GM21528 (cell line): ENCODE data around the gene NUTM2E.
"Not testable (repeated sequence)": the region's sequence is repeated elsewhere in the genome, so short reads cannot be mapped to it uniquely, and the experiment has no call there.

ENCODE experiments used
- ATAC-seq: cut with Tn5 transposase; IDR thresholded peaks from one replicate; pipeline ENCODE4 v1.9.1; 2021; ENCODE audit warnings: mild to moderate bottlenecking, moderate library complexity; ENCODE audit not compliant: unreplicated experiment, low FRiP score

Gene NUTM2E

DNA sequence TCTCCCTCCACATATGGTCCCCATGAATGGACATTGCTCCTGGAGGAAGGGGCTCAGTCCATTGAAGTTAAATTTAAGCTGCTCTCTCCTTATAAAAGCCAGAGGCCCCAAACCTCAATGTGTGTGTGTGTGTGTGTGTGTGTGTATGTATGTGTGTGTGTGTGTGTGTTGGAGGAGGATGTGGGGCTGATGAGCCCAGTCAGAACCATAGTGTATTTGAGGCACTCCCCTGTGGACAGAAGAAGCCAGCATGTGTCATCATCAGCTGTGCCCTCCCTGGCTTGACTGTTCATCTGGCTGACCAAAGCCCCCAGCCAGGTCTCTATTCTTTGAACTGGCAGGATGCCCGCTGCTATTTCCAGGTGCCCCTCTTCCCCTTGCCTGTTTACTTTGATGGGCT is 35.7 kb downstream of the NUTM2E start:
- ATAC-seq, result not testable (repeated sequence)

GRCh38 chr10:79862803-79863202 is 36.3 kb downstream of the NUTM2E start:
- ATAC-seq, result not testable (repeated sequence)

GRCh38 chr10:79866903-79867551 is 40.5 kb downstream of the NUTM2E start:
- ATAC-seq, result not testable (repeated sequence)

DNA sequence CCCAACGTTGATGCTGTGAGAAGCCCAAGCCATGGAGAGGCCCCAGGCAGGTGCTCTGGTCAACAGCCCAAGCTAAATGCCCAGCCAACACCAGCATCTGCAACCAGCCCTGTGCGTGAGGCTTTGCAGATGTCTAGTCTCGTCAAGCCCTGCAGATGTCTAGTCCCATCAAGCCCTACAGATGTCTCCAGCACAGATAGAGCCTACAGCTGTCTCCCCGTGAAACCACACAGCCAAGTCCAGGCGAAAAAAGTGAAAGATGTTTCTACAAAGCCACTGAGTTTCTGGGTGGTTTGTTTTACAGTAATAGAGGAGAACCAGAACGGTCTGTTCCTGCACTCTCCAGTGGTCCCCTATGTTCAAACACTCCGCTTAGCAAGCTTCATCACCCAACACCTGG is 41.5 kb downstream of the NUTM2E start:
- ATAC-seq, result not testable (repeated sequence)

DNA sequence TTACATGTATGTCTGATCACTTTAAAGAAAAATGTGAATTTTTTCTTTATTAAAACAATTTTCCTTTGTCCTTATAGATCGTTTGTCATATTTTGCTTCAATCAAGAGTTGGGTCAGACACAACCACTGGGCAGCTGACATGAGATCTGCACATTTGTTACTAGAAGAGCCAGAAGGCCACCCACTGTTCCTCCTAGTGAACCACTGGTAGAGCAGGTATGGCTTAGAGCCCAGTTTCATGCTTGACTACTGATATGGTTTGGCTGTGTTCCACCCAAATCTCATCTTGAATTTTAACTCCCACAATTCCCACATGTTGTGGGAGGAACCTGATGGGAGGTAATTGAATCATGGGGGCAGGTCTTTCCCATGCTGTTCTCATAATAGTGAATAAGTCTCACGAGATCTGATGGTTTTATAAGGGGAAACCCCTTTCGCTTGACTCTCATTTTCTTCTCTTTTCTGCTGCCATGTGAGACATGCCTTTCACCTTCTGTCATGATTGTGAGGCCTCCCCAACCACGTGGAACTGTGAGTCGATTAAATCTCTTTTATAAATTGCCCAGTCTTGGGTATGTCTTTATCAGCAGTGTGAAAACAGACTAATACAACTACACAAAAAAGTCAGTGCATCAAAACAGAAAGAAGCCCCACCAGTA is 43.0 kb downstream of the NUTM2E start:
- not testable (repeated sequence) for ATAC-seq

DNA sequence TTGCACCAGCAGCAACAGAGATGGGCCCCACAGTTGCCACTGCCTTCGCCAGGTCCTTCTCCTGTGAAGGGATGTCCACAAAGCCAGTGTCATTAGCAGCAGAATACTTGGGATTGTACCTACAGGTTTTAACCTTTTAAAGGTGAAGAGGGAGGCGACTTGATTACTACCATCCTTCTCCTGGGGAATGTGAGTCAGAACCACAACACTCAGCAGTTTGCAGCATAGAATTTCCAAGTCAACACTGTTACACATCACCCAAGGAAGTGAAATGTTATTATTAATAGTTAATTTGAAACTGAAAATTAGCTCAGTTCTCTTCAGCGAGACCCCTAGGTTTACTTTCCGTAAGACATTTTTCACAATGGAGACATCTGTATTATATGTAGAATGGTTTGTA is 45.2 kb downstream of the NUTM2E start:
- not testable (repeated sequence) for ATAC-seq
